Stimulated activated CD4-positive, alpha-beta T cell treated with anti-CD3 and anti-CD28 coated beads, Interleukin-15, amount 100 ng/mL, for 24 hours (primary cell): ENCODE results near the gene RBFOX1.

Experiments used
- DNase-seq: peaks from one replicate; pipeline ENCODE4 v3.0.0-alpha.2; 2020

RBFOX1 gene

GRCh38 chr16:7716660-7717550, 384.3 kb downstream of the RBFOX1 start:
- DNase-seq = no peak

- no peak for DNase-seq
These were observed 390.1 kb downstream of the RBFOX1 start for GRCh38 chr16:7722761-7723160.

- DNase-seq = no peak
These were observed 398.5 kb downstream of the RBFOX1 start for GRCh38 chr16:7731141-7731540.

DNA sequence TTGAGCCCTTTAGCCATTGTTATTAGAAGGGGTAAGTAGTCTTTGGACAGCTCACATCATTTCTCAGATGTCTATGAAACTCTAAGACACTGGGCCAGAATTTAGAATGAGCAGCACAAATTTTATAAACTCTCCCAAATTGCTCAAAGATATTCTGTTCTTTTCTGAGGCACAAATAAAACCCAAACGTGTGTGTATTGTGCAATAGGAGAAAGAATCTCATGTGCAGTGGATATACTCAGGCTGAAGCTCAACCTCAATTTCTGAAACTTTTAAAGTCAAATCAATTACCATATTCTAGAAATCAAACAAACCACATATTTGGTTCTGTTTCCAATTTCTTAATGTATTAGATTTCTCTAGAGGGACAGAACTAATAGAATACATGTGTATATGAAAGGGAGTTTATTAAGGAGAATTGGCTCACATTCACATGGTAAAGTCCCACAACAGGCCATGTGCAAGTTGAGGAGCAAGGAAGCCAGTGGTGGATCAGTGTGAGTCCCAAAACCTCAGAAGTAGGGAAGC, 403.6 kb downstream of the RBFOX1 start:
- no peak for DNase-seq

- DNase-seq = no peak
These were observed 410.0 kb downstream of the RBFOX1 start for GRCh38 chr16:7742626-7743025.

DNA sequence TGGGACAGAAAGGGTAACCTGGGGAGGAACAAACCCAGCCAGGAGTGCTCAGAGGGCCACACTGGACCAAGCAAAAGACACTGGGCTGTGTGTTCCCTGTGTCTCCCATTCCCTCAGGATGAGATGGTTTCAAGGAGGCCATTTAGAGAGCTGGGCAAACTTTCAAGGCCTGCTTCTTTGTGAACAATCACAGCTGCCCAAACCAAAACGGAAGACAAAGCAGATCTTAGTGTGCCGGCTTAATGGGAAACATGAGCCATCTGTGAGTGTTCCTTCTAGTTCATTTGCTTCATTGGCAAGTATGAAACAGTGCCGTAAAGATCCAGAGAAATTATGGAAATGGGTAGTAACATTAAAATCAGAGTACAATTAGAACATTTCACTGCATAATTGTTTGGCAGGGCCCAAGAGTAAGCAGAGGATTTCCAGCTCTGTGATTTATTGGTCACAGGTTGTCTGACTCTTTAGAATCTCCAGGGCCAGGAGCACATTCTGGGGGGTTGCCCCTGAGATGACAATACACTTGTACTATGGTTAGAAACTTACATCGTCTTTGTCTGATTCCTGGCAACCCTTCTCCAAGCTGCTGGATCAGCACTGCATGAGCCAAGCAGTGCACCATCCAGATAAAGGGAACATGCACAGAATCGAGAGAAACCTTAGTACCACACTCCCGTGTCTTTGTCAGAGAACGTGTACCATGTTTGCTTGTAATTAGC, 412.1 kb downstream of the RBFOX1 start:
- no peak for DNase-seq

DNA sequence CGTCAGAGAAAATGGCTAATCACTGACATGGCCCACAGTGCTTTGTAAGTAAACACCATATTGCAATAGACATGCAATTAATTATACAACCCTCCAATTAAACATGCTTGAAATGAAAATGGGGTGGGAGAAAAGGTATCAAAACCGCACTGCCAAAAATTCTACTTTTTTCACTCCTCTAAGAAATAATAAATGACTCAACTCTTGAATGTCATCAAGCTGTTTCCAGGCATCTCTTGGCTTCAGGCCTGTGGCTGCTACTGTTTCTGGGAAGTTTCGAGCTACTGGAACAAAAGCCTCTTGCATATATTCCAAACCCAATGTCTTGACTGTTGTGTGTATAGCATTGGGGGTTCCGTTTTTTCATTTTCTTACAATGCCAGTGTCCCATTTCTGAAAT, 412.6 kb downstream of the RBFOX1 start:
- no peak for DNase-seq

GRCh38 chr16:7746941-7747340, 414.3 kb downstream of the RBFOX1 start:
- no peak for DNase-seq

DNA sequence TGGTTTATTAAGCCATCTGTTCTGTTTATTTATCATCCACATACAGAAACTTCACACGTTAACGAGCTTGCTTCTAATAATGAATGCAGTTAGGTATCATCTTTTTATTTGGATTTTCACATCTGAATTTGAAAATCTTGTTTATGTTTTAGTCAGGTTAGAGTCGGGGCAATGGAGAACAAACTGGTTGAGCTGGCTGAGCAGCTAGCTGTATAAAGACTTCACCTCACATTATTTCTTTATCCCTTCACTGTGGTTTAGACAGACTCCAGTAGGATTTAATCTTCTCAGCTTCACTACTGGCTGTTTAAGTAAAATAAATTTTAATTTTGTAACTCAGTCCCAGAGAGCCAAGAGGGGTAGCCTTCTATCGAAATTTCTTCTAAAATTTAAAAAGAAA, 415.9 kb downstream of the RBFOX1 start:
- no peak for DNase-seq

GRCh38 chr16:7755347-7755882, 422.8 kb downstream of the RBFOX1 start:
- no peak for DNase-seq
